Stimulated activated CD8-positive, alpha-beta memory T cell treated with anti-CD3 and anti-CD28 coated beads, Interleukin-7, amount 100 ng/mL, for 1 hour (primary cell): Measurements from ENCODE around the gene RETREG1.

Experiments
- DNase-seq, 2 donors: peaks; one replicate each; pipeline ENCODE4 v3.0.0-alpha.2; 2020; ENCODE audit warnings: low read depth in 2 of 2

RETREG1 gene

GRCh38 chr5:16585041-16585667 is 31.6 kb downstream of the RETREG1 start:
- DNase-seq, result no peak

- DNase-seq, result no peak
These were observed 34.7 kb downstream of the RETREG1 start for GRCh38 chr5:16582081-16582480.

- DNase-seq, result no peak
These were observed 36.4 kb downstream of the RETREG1 start for GRCh38 chr5:16580382-16580781.

GRCh38 chr5:16579142-16579847 is 37.5 kb downstream of the RETREG1 start:
- no peak for DNase-seq

- no peak for DNase-seq
These were observed 38.3 kb downstream of the RETREG1 start for GRCh38 chr5:16578474-16578883.

- DNase-seq, result no peak
These were observed 39.1 kb downstream of the RETREG1 start for GRCh38 chr5:16577677-16578076.

GRCh38 chr5:16574789-16575721 is 41.7 kb downstream of the RETREG1 start:
- DNase-seq, result no peak

- no peak for DNase-seq
These were observed 43.4 kb downstream of the RETREG1 start for GRCh38 chr5:16573401-16573800.

- DNase-seq, result no peak
These were observed 44.3 kb downstream of the RETREG1 start for GRCh38 chr5:16572289-16573015.

- DNase-seq, result no peak
These were observed 45.8 kb downstream of the RETREG1 start for GRCh38 chr5:16571016-16571415.

- DNase-seq, result no peak
These were observed 46.5 kb downstream of the RETREG1 start for GRCh38 chr5:16570121-16570815.

GRCh38 chr5:16568875-16569580 is 47.8 kb downstream of the RETREG1 start:
- no peak for DNase-seq

GRCh38 chr5:16567365-16567764 is 49.4 kb downstream of the RETREG1 start:
- DNase-seq, result no peak

GRCh38 chr5:16565118-16565517 is 51.7 kb downstream of the RETREG1 start:
- no peak for DNase-seq

- DNase-seq, result no peak
These were observed 52.4 kb downstream of the RETREG1 start for GRCh38 chr5:16564248-16564867.

GRCh38 chr5:16563686-16564085 is 53.1 kb downstream of the RETREG1 start:
- no peak for DNase-seq

GRCh38 chr5:16561660-16562059 is 55.1 kb downstream of the RETREG1 start:
- no peak for DNase-seq

GRCh38 chr5:16559702-16560101 is 57.1 kb downstream of the RETREG1 start:
- no peak for DNase-seq

- DNase-seq, result no peak
These were observed 57.7 kb downstream of the RETREG1 start for GRCh38 chr5:16558984-16559629.

GRCh38 chr5:16557477-16557876 is 59.3 kb downstream of the RETREG1 start:
- no peak for DNase-seq
